Stimulated activated CD4-positive, alpha-beta T cell treated with anti-CD3 and anti-CD28 coated beads, Interleukin-15, amount 100 ng/mL, for 48 hours (primary cell): ENCODE results near the gene ARHGAP8.

Experiments used
- DNase-seq, 2 donors: peaks; one replicate each; pipeline ENCODE4 v3.0.0-alpha.2; 2020; ENCODE audit warnings: low read depth in 2 of 2

The ARHGAP8 gene

GRCh38 chr22:44802071-44802700 is 49.8 kb downstream of the ARHGAP8 start:
- no peak for DNase-seq

- DNase-seq: no peak
Measured at GRCh38 chr22:44802956-44803355, 50.6 kb downstream of the ARHGAP8 start.

GRCh38 chr22:44804327-44804726 is 52.0 kb downstream of the ARHGAP8 start:
- DNase-seq: no peak

DNA sequence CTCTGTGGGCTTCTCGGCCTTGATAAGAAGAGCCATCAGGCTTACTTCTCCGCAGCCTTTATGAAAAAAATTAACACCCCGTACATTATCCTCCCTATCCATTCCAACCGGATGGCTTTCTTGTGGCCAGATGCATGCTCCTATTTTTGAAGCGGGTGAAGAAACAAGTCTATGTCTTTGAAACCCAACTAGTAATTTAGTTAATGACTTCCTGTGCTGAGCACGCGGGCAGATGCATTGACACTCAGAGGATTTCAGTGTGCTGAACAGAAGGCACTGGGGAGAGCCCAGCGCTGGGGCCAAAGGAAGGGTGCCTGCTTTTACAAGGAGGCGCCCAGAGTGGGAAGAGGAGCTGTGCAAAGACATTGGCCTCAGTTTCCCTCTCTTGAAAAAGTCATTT is 53.3 kb downstream of the ARHGAP8 start:
- no peak for DNase-seq

- no peak for DNase-seq
Measured at GRCh38 chr22:44807232-44807631, 54.9 kb downstream of the ARHGAP8 start.

DNA sequence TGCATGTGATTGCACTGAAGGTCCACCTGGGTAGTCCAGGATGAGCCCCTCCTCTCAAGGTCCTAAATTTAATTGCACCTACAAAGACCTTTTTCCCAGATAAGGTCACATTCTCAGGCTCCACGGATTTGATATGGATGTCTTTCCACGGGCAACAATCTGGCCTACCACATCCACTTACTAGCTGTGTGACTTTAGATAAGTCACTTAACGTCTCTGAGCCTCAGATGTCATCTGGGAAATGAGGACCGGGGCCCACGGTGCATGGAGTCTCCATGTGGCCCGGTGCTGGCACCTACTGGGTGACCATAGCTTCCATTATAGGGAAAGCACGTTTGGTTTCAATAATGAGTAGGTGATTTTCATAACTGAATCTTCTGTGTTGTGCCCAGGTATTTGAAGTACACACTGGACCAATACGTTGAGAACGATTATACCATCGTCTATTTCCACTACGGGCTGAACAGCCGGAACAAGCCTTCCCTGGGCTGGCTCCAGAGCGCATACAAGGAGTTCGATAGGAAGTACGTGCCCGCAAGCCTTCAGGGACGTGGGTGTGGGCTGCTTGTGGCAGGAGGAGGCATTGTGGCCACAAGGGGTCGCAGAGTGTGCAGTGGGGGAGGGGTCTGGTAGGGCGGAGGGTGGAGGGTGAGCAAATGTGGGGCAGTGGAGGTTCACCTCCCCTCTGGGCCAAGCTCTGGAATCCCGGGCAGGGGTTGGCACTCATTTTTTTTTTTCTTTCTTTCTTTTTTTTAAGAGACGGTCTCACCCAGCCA is 55.7 kb downstream of the ARHGAP8 start:
- DNase-seq: peak in 1 of 2 donors; percentile 16

DNA sequence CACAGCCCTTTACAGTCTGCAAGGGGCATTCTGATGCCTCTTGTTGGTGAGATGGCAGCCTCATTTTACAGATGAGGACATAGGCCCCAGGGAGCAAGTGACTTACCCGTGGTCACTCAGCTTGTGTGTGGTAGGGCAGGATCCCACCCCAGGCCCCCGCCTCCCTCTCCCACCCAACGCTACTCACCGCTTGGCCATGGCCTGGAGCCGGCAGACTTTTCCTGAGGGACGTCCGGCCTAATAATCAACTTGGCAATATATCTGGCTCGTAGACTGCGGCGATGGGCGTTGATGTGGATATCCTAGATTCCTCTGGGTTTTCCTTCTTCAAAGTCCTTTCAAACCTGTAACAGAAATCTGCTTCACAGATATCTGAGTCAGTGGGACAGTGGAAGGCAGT is 57.1 kb downstream of the ARHGAP8 start:
- no peak for DNase-seq

DNA sequence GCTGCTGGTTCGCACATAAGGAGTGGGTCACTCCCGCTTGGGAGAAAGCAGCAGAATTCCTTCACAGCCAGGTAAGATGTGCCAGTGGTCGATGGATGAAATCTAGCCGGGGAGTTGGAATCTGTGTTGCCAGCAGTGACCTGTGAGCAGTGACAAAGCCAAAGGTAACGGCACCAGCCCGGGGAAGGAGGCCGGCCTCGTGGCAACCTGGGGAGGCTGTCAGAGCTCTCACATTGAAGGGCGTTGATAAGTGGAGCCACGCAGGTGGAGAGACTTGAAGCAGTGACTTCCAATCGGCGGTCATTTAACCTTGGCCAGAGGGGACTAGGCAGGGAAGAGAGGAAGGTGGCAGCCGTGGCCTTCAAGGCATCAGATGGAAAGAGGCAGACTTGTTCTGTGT is 58.8 kb downstream of the ARHGAP8 start:
- DNase-seq: no peak

DNA sequence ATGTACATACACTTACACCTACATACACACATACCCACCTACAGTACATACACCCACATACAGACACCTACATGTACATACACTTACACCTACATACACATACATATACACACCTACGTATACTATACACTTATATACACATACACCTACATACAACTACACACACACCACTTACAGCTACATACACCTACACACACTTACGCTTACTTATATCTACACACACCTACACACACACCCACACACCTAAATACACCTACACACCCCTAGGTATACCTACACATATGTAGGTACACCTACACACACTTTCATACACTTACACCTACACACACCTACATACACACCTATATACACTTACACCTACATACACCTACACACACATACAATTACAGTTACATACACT is 61.0 kb downstream of the ARHGAP8 start:
- DNase-seq: no peak

DNA sequence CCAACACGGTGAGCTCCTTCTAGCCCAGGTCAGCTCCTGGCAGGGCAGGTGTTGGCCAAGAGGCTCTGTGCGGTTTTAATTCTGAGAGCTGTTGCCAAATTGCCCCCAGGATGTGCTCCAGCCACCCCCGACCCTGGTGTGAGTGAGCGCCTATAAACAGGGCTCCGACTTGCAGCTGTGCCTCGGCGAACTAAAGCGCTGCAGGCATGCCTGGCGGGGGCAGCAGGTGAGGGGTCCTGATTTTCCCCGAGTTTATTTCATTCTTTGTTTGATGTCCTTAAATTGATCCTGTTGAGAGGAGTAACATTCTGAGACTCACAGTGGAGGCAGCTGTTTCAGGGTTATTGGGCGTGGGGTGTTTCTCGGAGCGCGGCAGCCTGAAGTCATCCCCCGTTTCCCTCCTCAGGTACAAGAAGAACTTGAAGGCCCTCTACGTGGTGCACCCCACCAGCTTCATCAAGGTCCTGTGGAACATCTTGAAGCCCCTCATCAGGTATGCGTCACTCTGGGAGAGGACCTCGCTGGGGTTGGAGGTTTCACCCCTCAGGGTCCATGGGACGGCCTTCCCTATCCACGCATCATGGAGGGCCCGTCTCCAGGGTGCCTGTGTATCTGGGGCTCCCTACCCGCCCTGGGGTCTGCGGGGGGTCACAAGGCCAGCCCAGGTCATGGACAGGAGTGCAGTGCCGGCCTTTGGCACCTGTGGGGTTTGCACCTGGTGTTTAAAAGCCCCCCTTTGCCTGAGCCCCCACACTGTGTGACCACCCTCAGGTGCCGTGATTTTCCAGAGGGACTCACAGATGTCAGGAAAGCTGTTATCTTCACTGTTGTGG is 62.1 kb downstream of the ARHGAP8 start:
- no peak for DNase-seq

- no peak for DNase-seq
Measured at GRCh38 chr22:44815099-44816070, 63.0 kb downstream of the ARHGAP8 start.

GRCh38 chr22:44816141-44816540 is 63.8 kb downstream of the ARHGAP8 start:
- no peak for DNase-seq

GRCh38 chr22:44818727-44819126 is 66.4 kb downstream of the ARHGAP8 start:
- DNase-seq: no peak

DNA sequence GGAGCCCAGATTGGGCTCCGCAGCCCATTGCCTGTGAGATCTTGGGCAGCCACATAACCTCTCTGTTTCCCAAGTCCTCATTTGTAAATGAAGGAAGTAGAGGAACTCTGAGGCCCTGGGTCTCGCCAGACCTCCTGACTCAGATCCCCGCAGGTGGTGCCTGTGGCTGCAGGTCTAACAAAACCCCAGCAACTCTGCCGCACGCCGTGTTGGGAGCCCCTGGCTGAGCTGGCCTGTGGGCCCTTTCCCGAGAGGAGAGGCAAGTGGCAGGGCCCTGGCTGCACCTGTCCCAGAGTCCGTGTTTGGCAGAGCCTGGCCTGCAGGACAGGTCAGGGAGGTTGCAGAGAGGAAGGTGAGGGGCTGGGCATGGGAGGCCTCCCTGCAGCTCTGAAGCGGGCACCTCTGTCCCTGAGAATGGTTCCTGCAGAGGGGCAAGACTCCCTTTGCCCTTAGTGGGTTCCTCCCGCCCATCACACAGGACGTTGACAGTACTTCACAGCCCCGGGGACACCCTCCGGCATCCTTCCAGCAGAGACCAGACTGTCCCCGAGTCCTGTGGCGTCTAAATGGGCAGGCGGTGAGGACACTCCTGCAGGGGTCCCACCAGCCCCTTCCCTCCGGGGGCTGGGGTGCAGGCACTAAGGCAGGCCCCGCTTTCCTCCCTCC is 67.7 kb downstream of the ARHGAP8 start:
- DNase-seq: no peak

- DNase-seq: no peak
Measured at GRCh38 chr22:44821741-44822475, 69.5 kb downstream of the ARHGAP8 start.

DNA sequence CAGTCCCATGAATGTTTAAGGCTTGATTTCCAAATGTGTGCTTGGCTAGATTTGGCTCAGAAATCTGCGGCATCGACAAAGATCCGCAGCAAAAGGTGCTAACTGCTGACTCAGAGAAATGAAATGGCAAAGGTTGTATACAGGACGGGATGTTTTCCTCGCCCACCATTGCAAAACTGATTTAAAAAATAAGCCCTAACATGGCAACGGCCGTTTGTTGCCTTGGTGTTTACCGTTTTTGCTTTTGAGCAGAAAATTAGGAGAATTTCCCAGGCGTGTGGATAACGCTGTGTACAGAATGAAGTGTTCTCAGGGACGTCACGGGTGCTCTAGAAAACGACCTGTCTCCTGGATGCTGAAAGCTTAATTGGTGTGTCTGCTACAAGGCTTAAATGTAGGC is 70.2 kb downstream of the ARHGAP8 start:
- DNase-seq: no peak

DNA sequence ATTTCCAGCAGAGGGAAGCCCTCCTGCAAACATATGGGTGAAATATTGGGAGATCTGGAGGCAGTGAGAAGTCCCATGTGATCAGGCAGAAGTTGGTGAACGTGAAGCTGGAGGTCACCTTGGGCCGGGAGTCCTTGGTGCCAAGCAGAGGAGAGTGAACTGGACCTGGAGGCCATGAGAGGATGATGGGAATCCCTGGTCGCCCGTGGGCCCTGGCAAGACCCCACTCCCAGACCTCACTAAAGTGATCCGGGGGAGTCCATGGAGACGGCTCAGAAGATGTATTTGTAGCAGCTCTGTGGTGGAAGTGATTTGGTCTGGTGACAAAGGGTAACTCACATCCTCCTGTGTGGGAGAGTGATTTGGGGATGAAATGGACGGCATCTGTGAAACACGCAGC is 71.0 kb downstream of the ARHGAP8 start:
- no peak for DNase-seq

- no peak for DNase-seq
Measured at GRCh38 chr22:44823806-44824205, 71.4 kb downstream of the ARHGAP8 start.

DNA sequence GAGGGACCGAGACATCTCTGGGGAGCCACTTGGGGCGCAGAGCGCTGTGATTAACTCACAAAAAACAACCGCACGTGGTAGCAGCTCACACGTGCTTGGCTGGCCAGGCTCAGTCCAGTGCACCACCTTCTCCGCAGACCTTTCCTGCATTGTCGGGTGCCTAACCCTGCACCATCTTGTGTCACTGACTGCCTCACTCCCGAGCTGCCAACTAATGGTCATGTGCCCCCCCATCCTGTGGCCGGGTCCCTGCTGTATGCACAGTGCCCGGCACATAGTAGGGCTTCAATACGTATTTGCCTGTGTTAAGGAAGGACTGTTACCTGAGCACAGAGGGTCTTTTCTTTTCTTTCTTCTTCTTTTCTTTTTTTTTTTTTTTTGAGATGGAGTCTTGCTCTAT is 71.9 kb downstream of the ARHGAP8 start:
- no peak for DNase-seq
